ENCODE results near the gene IL23R. TPM values are rescaled to one million over a fixed set of nuclear protein-coding genes. Genes with fewer than 3 reads are reported as not detected.

IL23R gene
- total and polyA plus RNA-seq, 4 donors = 0.08 to 0.09 TPM; not detected in 2

DNA sequence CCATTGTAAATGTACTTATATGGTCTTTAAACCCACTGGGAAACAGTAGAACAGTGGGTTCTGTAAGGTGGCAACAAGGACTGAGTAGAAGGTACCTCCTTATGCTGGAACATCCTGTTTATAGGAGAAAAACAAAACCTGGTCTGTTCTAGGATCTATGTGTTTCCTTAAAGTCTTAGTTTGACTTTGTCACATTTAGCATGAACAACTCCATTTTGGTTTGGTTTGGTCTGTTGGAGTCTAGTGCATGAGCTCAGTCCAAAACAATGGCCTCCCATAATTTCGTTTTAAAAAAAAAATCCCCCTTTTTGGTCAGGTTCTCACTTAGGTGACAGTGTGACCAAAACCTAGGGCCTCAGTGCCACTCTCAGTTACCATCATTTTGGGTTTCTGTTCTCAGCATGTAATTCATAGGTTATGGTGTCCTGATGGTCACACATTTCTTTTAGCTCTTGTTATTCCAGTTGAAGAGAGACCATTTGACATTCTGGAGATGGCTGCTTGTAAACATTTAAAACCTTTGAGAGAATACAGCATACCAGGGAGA lies 75.0 kb downstream of the IL23R start:
- 63% methylated on average over 1 of the region's 1 CpG for WGBS
- H3K27ac ChIP-seq (ENCODE audit: low read depth in 1 of 2, low read length in 2 of 2) = no peak overlapping the region

DNA sequence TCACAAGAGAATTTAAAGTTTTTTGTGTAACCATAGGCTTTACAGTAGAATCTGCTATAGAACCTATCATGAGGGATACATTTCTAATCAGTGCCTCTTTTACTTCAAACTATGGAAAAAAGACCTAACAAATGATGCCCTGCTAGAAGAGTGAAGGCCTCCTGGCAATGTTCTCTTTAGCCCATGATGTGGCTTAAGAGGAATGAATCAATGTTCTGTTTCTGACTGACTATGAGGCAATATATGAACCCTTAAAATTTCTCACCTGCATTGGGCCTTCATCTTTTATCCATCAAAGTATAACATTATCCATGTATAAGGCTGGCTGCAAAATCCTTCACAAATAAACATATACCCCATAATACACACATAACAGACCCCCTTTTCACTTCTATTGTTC lies 75.8 kb downstream of the IL23R start:
- H3K36me3 ChIP-seq (ENCODE audit: control insufficient read depth in 4 of 4, insufficient read depth in 3 of 4, low read depth in 1 of 4, low read length in 3 of 4) = no peaks in the 10 kb centered on the region
- H3K27ac ChIP-seq (ENCODE audit: low read depth in 1 of 2, low read length in 2 of 2) = no peak overlapping the region
- H3K9ac ChIP-seq (ENCODE audit: low read depth in 1 of 2, low read length in 2 of 2) = no peak overlapping the region
- H3K4me1 ChIP-seq (ENCODE audit: control insufficient read depth in 4 of 4, insufficient read depth in 4 of 4, low read length in 3 of 4) = no peaks in the 10 kb centered on the region
- TF ChIP-seq, protein P1, sequence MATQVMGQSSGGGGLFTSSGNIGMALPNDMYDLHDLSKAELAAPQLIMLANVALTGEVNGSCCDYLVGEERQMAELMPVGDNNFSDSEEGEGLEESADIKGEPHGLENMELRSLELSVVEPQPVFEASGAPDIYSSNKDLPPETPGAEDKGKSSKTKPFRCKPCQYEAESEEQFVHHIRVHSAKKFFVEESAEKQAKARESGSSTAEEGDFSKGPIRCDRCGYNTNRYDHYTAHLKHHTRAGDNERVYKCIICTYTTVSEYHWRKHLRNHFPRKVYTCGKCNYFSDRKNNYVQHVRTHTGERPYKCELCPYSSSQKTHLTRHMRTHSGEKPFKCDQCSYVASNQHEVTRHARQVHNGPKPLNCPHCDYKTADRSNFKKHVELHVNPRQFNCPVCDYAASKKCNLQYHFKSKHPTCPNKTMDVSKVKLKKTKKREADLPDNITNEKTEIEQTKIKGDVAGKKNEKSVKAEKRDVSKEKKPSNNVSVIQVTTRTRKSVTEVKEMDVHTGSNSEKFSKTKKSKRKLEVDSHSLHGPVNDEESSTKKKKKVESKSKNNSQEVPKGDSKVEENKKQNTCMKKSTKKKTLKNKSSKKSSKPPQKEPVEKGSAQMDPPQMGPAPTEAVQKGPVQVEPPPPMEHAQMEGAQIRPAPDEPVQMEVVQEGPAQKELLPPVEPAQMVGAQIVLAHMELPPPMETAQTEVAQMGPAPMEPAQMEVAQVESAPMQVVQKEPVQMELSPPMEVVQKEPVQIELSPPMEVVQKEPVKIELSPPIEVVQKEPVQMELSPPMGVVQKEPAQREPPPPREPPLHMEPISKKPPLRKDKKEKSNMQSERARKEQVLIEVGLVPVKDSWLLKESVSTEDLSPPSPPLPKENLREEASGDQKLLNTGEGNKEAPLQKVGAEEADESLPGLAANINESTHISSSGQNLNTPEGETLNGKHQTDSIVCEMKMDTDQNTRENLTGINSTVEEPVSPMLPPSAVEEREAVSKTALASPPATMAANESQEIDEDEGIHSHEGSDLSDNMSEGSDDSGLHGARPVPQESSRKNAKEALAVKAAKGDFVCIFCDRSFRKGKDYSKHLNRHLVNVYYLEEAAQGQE (IDR thresholded peaks at IDR 0.05) = no peak
- TF ChIP-seq FOXA1 (IDR thresholded peaks at IDR 0.05) (no peak), HNF4A (conservative IDR thresholded peaks at IDR 0.05) (no peak), YY1 (IDR thresholded peaks at IDR 0.05) (no peak), SP1 (IDR thresholded peaks at IDR 0.05) (no peak), JUND (IDR thresholded peaks at IDR 0.05) (no peak), RXRA (IDR thresholded peaks at IDR 0.05) (no peak), GABPA (IDR thresholded peaks at IDR 0.05 in 1 of 2, conservative IDR thresholded peaks at IDR 0.05 in 1 of 2) (no peak), FOXA2 (IDR thresholded peaks at IDR 0.05) (no peak), NR2F2 (IDR thresholded peaks at IDR 0.05) (no peak), EGR1 (IDR thresholded peaks at IDR 0.05; ENCODE audit: low read depth in 2 of 2) (no peak), RAD21 (IDR thresholded peaks at IDR 0.05) (no peak), HNF4G (IDR thresholded peaks at IDR 0.05) (no peak), TAF1 (conservative IDR thresholded peaks at IDR 0.05) (no peak)
- TF ChIP-seq, protein P2, sequence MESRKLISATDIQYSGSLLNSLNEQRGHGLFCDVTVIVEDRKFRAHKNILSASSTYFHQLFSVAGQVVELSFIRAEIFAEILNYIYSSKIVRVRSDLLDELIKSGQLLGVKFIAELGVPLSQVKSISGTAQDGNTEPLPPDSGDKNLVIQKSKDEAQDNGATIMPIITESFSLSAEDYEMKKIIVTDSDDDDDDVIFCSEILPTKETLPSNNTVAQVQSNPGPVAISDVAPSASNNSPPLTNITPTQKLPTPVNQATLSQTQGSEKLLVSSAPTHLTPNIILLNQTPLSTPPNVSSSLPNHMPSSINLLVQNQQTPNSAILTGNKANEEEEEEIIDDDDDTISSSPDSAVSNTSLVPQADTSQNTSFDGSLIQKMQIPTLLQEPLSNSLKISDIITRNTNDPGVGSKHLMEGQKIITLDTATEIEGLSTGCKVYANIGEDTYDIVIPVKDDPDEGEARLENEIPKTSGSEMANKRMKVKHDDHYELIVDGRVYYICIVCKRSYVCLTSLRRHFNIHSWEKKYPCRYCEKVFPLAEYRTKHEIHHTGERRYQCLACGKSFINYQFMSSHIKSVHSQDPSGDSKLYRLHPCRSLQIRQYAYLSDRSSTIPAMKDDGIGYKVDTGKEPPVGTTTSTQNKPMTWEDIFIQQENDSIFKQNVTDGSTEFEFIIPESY (IDR thresholded peaks at IDR 0.05) = no peak
- TF ChIP-seq, protein P3, sequence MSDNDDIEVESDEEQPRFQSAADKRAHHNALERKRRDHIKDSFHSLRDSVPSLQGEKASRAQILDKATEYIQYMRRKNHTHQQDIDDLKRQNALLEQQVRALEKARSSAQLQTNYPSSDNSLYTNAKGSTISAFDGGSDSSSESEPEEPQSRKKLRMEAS (IDR thresholded peaks at IDR 0.05) = no peak
- TF ChIP-seq, protein P4, sequence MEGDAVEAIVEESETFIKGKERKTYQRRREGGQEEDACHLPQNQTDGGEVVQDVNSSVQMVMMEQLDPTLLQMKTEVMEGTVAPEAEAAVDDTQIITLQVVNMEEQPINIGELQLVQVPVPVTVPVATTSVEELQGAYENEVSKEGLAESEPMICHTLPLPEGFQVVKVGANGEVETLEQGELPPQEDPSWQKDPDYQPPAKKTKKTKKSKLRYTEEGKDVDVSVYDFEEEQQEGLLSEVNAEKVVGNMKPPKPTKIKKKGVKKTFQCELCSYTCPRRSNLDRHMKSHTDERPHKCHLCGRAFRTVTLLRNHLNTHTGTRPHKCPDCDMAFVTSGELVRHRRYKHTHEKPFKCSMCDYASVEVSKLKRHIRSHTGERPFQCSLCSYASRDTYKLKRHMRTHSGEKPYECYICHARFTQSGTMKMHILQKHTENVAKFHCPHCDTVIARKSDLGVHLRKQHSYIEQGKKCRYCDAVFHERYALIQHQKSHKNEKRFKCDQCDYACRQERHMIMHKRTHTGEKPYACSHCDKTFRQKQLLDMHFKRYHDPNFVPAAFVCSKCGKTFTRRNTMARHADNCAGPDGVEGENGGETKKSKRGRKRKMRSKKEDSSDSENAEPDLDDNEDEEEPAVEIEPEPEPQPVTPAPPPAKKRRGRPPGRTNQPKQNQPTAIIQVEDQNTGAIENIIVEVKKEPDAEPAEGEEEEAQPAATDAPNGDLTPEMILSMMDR (IDR thresholded peaks at IDR 0.05; ENCODE audit: low read depth, low read length, missing input control) = no peak
- TF ChIP-seq, protein P5, sequence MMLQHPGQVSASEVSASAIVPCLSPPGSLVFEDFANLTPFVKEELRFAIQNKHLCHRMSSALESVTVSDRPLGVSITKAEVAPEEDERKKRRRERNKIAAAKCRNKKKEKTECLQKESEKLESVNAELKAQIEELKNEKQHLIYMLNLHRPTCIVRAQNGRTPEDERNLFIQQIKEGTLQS (IDR thresholded peaks at IDR 0.05) = no peak
- H3K4me3 ChIP-seq (ENCODE audit: low read depth in 1 of 3, low read length in 3 of 3) = no peak overlapping the region
- no peaks in the 10 kb centered on the region for H3K27me3 ChIP-seq (ENCODE audit: control insufficient read depth in 4 of 4, insufficient read depth in 4 of 4, low read length in 3 of 4)
- no peaks in the 10 kb centered on the region for H3K9me3 ChIP-seq (ENCODE audit: control insufficient read depth in 4 of 4, low read length in 3 of 4)
- no peak for DNase-seq (ENCODE audit: low spot score)

More for the DNA sequence above, 75.0 kb downstream of the IL23R start:
- no peaks in the 10 kb centered on the region for H3K4me1 ChIP-seq (ENCODE audit: control insufficient read depth in 4 of 4, insufficient read depth in 4 of 4, low read length in 3 of 4)
- no peak overlapping the region for H3K4me3 ChIP-seq (ENCODE audit: low read depth in 1 of 3, low read length in 3 of 3)
- H3K36me3 ChIP-seq (ENCODE audit: control insufficient read depth in 4 of 4, insufficient read depth in 3 of 4, low read depth in 1 of 4, low read length in 3 of 4) = no peaks in the 10 kb centered on the region
- no peaks in the 10 kb centered on the region for H3K9me3 ChIP-seq (ENCODE audit: control insufficient read depth in 4 of 4, low read length in 3 of 4)
- DNase-seq (ENCODE audit: low spot score) = no peak
- TF ChIP-seq HNF4G (IDR thresholded peaks at IDR 0.05) (no peak), FOXA2 (IDR thresholded peaks at IDR 0.05) (no peak), FOXA1 (IDR thresholded peaks at IDR 0.05) (no peak), NR2F2 (IDR thresholded peaks at IDR 0.05) (no peak), YY1 (IDR thresholded peaks at IDR 0.05) (no peak), RAD21 (IDR thresholded peaks at IDR 0.05) (no peak)
- TF ChIP-seq, protein P3 (IDR thresholded peaks at IDR 0.05) = no peak
- TF ChIP-seq, protein P1 (IDR thresholded peaks at IDR 0.05) = no peak
- H3K27me3 ChIP-seq (ENCODE audit: control insufficient read depth in 4 of 4, insufficient read depth in 4 of 4, low read length in 3 of 4) = no peaks in the 10 kb centered on the region
- H3K9ac ChIP-seq (ENCODE audit: low read depth in 1 of 2, low read length in 2 of 2) = no peak overlapping the region

All from liver (tissue), 9 donors.